Lung (tissue), 12 donors: ENCODE results near the gene MPIG6B. TPM values are rescaled to one million over a fixed set of nuclear protein-coding genes. Genes with fewer than 3 reads are reported as not detected.
"Not testable (repeated sequence)": the region's sequence is repeated elsewhere in the genome, so short reads cannot be mapped to it uniquely, and the experiment has no call there.

Experiments
- ATAC-seq: fragments of 200-7000 bp; cut with Tn5 transposase; one replicate; pipeline ENCODE4 v1.9.1; 2020; ENCODE audit warnings: moderate number of reproducible peaks; ENCODE audit not compliant: insufficient read depth, low FRiP score
- DNase-seq, 3 donors: peaks; one replicate each; pipeline ENCODE4 v3.0.0-alpha.2; 2013 to 2017
- H3K27ac ChIP-seq, 2 donors: one replicate each; pipeline ENCODE4 v1.5.1; 2013; ENCODE audit warnings: mild to moderate bottlenecking in 2 of 2, moderate library complexity in 2 of 2, control low read depth in 1 of 2, inconsistent platforms in 1 of 2, low read depth in 1 of 2, low read length in 1 of 2
- H3K27me3 ChIP-seq, 3 donors: one replicate each; pipeline ENCODE4 v1.5.1; 2013; ENCODE audit warnings: low read length in 2 of 3; ENCODE audit not compliant: control insufficient read depth in 3 of 3, insufficient read depth in 3 of 3
- H3K36me3 ChIP-seq, 4 donors: one replicate each; pipeline ENCODE4 v1.5.1; 2013; ENCODE audit warnings: low read length in 4 of 4, mild to moderate bottlenecking in 1 of 4, moderate library complexity in 1 of 4; ENCODE audit not compliant: control insufficient read depth in 4 of 4, insufficient read depth in 4 of 4
- H3K4me1 ChIP-seq, 5 donors: one replicate each; pipeline ENCODE4 v1.5.1; 2013; ENCODE audit warnings: low read length in 5 of 5, mild to moderate bottlenecking in 2 of 5, moderate library complexity in 1 of 5; ENCODE audit not compliant: control insufficient read depth in 5 of 5, insufficient read depth in 5 of 5
- H3K4me3 ChIP-seq: one replicate; pipeline ENCODE4 v1.5.1; 2013; ENCODE audit warnings: mild to moderate bottlenecking, control low read depth, moderate library complexity
- H3K9ac ChIP-seq, 2 donors: one replicate each; pipeline ENCODE4 v1.5.1; 2013; ENCODE audit warnings: low read length in 2 of 2, control low read depth in 1 of 2; ENCODE audit not compliant: insufficient read depth in 1 of 2
- H3K9me3 ChIP-seq, 4 donors: one replicate each; pipeline ENCODE4 v1.5.1; 2013; ENCODE audit warnings: low read length in 3 of 4, mild to moderate bottlenecking in 1 of 4, moderate library complexity in 1 of 4; ENCODE audit not compliant: control insufficient read depth in 4 of 4, insufficient read depth in 3 of 4
- WGBS, 2 donors: extraction: QIAGEN DNeasy Blood & Tissue Kit; methylation state at CpG; one replicate each; pipeline ENCODE4 v1.1.7; 2013; 5-methylcytosine and 5-hydroxymethylcytosine counted together
- polyA plus RNA-seq, 2 donors: library from polyadenylated mRNA; stranded (reverse); fragments of 200-250 nt; gene quantifications; one replicate each; pipeline ENCODE4 v1.2.1, GENCODE V29; 2013
- total RNA-seq, 2 donors: library from RNA; depleted of rRNA in 1 of 2; stranded (reverse); fragments of >200 nt in 1 of 2; gene quantifications; one replicate each; pipeline ENCODE4 v1.2.1, GENCODE V29; 2014 to 2021
- TF ChIP-seq, protein P1 (sequence below): IDR thresholded peaks from 2 replicates; pipeline ENCODE4 v1.5.1; 2012; ENCODE audit warnings: mild to moderate bottlenecking; ENCODE audit errors: control extremely low read depth, extremely low read depth
- donor health status: control.
- donor health status: control.
- donor health status: Bipolar disorder and iron deficiency.
- donor health status: healthy.
- donor health status: DM: yes; HTN: yes; CAD: no.

The MPIG6B gene
- total and polyA plus RNA-seq, 4 donors, result 0.45 to 2.3 (median 0.86) TPM

- Histone ChIP-seq H3K9me3 (no peaks in the 10 kb centered on the region), H3K4me1 (peaks cover 6 to 13% (median 9%) of the 10 kb centered on the region in 5 donors), H3K27ac (no peak overlapping the region), H3K27me3 (no peaks in the 10 kb centered on the region), H3K9ac (no peak overlapping the region), H3K36me3 (peaks cover 0 to under 1% (median under 1%) of the 10 kb centered on the region in 4 donors), H3K4me3 (no peak overlapping the region)
- TF ChIP-seq, protein P1, sequence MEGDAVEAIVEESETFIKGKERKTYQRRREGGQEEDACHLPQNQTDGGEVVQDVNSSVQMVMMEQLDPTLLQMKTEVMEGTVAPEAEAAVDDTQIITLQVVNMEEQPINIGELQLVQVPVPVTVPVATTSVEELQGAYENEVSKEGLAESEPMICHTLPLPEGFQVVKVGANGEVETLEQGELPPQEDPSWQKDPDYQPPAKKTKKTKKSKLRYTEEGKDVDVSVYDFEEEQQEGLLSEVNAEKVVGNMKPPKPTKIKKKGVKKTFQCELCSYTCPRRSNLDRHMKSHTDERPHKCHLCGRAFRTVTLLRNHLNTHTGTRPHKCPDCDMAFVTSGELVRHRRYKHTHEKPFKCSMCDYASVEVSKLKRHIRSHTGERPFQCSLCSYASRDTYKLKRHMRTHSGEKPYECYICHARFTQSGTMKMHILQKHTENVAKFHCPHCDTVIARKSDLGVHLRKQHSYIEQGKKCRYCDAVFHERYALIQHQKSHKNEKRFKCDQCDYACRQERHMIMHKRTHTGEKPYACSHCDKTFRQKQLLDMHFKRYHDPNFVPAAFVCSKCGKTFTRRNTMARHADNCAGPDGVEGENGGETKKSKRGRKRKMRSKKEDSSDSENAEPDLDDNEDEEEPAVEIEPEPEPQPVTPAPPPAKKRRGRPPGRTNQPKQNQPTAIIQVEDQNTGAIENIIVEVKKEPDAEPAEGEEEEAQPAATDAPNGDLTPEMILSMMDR, result no peak
- ATAC-seq, result no peak
- no peak for DNase-seq
- WGBS, 2 donors, result 94 to 96% methylated on average over 6 of the region's 6 CpGs
Measured at GRCh38 chr6:31705931-31706330, 17.2 kb upstream of the MPIG6B start.

- WGBS, 2 donors, result 62 to 79% methylated on average over 3 of the region's 3 CpGs
- H3K4me3 ChIP-seq, result no peak within 1 kb of the TSS
- ATAC-seq, result no peak
- no peaks in the 10 kb centered on the region for H3K9me3 ChIP-seq
- H3K36me3 ChIP-seq, result no peaks in the 10 kb centered on the region
- no peak within 1 kb of the TSS for H3K9ac ChIP-seq
- H3K27ac ChIP-seq, result no peak within 1 kb of the TSS
- no peaks in the 10 kb centered on the region for H3K27me3 ChIP-seq
- DNase-seq, result no peak
- H3K4me1 ChIP-seq, result peaks cover 5 to 12% (median 6%) of the 10 kb centered on the region in 5 donors
- TF ChIP-seq, protein P1, result no peak
Measured at GRCh38 chr6:31706599-31706998, 16.6 kb upstream of the MPIG6B start, which contains the start of gene LY6G6F. Gene LY6G6F (plus strand): TSS chr6:31706866. CDS start chr6:31706907, 41 bp downstream.

GRCh38 chr6:31707701-31708100 lies 15.5 kb upstream of the MPIG6B start:
- TF ChIP-seq, protein P1, result no peak
- H3K4me3 ChIP-seq, result no peak overlapping the region
- H3K9me3 ChIP-seq, result no peaks in the 10 kb centered on the region
- ATAC-seq (no peak), DNase-seq (no peak)
- 85 to 88% methylated on average over 10 of the region's 10 CpGs for WGBS, 2 donors
- no peaks in the 10 kb centered on the region for H3K36me3 ChIP-seq
- no peaks in the 10 kb centered on the region for H3K27me3 ChIP-seq
- peaks cover 0 to 8% (median 0%) of the 10 kb centered on the region in 5 donors for H3K4me1 ChIP-seq
- no peak overlapping the region for H3K27ac ChIP-seq
- no peak overlapping the region for H3K9ac ChIP-seq

- peaks cover 0 to 8% (median 0%) of the 10 kb centered on the region in 5 donors for H3K4me1 ChIP-seq
- H3K27me3 ChIP-seq, result no peaks in the 10 kb centered on the region
- H3K9ac ChIP-seq, result no peak overlapping the region
- no peaks in the 10 kb centered on the region for H3K36me3 ChIP-seq
- TF ChIP-seq, protein P1, result no peak
- no peak overlapping the region for H3K27ac ChIP-seq
- ATAC-seq (no peak), DNase-seq (no peak)
- H3K4me3 ChIP-seq, result no peak overlapping the region
- no peaks in the 10 kb centered on the region for H3K9me3 ChIP-seq
- WGBS, 2 donors, result 96 to 100% methylated on average over 3 of the region's 3 CpGs
Measured at GRCh38 chr6:31708224-31708623, 14.9 kb upstream of the MPIG6B start.

DNA sequence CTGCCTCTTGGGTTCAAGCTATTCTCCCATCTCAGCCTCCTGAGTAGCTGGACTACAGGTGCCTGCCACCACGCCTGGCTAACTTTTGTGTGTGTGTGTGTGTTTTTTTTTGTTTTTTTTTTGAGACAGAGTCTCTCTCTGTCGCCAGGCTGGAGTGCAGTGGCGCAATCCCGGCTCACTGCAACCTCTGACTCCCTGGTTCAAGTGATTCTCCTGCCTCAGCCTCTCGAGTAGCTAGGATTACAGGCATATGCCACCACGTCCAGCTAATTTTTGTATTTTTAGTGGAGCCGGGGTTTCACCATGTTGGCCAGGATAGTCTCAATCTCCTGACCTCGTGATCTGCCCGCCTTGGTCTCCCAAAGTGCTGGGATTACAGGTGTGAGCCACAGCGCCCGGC lies 14.0 kb upstream of the MPIG6B start:
- not testable (repeated sequence) for DNase-seq, H3K27ac ChIP-seq, ATAC-seq, H3K9ac ChIP-seq, H3K27me3 ChIP-seq, H3K4me1 ChIP-seq, H3K9me3 ChIP-seq, H3K36me3 ChIP-seq, H3K4me3 ChIP-seq
- 77% methylated on average over 11 of the region's 11 CpGs for WGBS, 2 donors
